ENCODE data around the gene MRPS18A.

Gene MRPS18A

DNA sequence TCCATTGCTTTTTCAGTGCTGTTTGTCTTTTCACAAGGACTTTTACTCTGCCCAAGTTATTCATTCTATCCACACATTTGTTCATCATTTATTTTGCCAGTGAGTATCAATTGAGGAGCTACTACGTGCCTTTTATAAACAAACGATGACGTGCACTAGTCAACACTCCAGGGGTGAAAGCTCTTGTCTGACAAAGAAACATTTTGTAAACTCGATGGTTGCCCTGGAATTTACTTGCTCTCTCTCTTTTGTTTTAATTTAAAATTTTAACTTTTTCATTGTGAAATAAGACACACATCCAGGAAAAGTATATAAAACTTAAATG is 8.3 kb upstream of the MRPS18A start:
- no peak for DNase-seq

DNA sequence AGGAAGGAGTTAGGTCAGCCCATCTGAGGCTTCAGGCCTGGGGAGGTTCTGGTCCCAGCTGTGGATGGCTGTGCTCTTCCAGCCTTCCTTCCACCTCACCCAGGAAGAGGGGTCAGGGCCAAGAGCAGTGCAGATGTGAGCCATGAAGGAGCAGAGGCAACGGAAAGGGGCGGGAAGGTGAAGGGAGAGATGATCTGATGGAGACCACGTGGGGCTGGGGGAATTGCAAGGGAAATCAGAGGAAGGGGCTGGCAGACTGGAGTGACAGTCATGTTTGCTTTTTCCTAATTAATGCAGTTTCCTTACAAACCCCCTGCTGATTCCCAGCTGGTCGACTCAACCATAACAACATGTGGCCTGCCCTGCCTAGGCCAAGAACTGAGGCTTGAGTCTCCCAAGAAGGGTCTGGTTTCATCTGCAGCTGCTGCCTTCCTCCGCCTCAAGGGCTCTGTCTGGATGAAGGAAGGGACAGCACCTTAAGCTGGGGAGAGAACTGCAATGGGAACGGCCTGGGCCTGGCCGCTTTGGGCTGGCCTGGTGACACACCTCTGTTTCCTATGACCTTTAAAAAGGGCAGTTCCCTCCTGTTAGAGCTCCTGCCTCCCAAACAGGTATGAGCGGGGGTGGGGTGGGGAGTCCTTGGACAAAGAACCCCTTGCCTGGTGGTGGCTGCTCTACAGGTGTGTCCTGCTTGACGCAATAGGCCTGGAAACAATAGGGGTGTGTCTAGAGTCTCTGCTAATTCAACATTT is 7.8 kb upstream of the MRPS18A start:
- DNase-seq: no peak

DNA sequence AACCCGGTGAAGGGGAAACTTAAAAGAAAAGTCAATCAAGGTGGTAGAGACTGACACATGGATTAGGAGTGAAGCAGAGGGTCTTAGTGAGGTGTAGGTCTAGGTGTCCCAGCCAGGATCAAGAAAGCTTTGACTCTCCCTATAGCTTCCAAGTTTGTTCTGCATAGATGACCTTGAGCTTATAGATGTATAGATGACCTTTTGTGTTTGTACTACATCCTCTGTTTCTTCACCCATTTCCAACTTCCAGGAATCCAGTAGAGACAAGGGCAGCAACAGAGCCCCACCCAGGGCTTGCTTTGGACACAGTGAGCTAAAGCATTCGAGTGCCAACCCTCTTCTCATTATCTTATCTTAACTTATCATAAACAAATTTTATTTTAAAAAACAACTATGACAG is 1.8 kb upstream of the MRPS18A start:
- DNase-seq: no peak

DNA sequence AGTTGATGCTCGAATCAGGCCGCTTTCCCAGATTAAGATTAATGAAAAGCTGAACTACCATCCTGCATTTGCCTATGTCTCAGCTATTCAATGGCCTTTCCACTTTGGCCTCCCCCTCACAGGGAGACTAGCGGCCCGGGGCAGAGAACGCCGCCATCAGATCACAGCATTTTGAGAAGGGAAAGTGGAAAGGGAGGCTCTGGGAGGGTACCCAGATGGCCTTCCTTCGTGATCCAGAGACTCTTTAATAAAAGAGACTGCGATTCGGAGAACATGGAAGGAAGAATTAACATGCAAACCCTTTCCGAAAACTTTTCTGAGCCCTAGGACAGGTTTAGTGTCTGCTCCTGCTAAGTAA is 533 bp downstream of the MRPS18A start:
- no peak for DNase-seq

DNA sequence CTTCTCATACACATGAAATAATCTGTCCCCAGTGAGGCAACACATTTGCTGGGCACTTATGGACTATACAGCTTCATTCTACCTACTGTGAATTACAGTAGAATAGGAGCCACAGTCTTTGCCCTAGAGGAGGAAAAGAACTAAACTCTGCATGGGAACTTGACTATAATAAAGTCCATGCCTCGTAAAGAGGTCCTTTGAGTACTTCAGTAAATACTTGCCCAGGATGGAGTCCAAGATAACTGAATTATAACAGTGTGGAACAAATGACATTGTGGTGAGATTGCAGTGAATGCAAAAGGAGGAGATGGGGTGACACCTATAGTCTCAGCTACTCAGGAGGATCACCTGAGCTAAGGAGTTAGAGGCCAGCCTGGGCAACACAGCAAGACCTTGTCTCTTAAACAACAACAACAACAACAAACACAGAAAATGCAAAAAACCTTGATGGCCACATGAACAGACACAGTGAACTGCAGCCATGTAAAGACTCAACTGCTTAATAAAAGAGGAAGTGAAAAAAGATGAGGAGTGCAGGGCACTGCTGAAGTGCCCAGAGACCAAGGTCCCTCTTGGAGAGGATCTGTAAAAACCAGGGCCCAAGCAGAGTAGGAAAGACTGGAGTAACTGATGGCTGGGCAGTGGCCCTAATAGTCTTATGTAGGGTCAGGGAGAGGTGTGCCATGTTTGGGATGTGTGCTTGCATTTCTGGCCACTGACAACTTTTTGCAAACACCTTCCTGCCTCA is 3.7 kb downstream of the MRPS18A start:
- DNase-seq: no peak

DNA sequence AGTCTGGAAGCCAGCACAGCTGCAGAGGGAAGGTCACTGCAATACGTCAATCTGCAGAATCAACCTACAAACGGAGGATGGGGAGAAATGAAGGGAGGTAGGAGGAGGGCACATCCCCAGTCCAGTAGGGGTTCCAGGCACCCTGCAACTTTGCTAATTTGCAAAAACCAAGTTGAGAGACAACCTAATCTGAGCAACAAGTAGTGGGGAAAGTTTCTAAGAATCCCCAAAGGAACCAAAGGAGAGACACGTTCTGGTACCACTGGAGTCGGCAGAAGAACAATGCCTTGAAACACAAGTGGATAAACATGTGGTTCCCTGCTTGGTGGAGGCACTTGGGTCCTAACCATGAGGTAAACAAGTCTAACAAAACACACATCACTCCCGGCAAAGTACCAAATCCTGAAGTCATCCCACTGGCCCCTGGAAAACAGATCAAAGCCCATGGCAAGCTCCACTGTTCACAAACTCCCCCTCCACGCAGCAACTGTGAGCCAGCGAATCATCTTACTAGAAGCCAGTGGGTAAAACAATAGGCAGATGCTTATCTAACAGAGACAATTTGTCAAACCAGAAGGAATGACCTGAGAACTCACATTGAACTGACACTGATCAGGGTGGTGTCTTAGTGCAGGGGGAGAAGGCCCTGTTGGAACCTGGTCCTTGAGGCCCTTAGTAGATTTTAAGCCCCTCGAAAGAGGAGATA is 4.7 kb downstream of the MRPS18A start:
- DNase-seq: no peak

DNA sequence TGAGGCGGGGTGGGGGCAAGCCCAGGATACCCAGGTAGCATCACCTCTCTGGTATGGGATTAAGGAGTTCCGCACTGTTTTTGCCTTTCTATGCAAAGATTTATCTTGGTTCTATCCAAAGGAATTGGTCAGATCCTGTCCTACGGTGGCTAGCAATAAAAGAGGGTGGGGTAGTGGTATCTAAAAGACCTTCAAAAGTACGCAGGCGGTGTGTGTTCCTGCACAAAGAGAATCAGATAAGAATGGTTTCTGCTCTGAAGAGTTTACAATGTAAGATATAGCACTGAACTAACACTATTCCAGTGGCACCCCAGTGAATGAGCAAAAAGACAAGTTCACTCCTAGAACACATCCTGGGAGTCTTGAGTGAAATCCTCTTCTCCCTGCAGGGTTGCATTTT is 6.3 kb downstream of the MRPS18A start:
- no peak for DNase-seq

DNA sequence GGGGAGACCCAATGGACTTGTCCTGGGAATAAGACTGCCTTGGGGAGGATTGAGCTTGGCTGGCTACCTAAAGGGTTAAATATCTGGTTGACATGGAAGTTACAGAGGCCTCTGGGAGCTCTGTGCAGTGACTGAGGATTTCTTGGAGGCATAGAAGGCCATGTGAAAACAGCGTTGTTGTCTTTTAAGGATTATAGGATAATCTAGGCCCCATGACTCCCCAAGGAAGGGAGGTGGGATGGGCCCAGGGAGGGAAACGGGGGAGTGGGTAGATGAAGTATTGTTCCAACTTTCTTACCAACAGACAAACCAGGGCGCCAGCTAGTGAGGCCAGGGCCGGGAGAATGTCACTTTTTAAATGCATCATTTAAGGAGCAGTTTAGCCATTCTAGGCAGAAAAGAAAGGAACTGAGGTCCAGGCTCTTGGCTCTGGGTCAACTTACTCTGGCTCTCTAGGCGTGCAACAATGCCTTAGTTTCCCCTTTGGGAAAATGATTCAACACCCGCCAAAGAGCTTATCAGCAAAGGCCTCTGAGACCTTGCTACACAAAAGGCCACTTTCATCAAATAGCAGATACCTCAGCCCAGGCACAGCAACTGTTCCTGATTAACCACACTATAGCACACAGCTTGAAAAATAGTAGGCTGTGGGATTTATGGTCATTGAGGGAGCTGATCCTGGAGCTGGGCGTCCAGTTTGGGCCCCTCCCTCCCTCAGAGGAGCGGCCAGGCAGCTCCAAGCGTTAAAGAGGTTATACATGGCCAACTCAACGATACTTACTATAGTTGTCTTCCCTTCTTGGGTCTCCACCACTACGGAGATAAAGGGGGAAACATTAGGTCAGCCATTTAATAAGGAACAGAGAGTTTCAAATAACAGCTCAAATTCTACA is 7.0 kb downstream of the MRPS18A start:
- DNase-seq: no peak

DNA sequence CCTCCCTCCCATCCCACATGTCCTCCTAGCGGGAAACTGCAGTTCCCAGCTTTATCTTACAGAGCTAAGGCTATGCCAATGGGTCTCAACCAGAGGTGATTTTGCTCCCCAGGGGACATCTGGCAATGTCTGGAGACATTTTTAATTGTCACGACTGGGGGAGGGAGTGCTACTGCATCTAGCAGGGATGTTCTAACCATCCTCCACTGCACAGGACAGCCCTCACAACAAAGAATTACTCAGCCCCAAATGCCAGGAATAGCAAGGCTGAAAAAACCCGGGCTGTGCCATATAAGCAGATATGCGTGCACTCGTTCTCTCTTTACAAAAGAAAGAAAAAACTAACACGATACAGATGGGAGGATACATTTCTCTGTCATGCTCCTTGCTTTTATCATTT is 8.5 kb downstream of the MRPS18A start:
- DNase-seq: no peak

DNA sequence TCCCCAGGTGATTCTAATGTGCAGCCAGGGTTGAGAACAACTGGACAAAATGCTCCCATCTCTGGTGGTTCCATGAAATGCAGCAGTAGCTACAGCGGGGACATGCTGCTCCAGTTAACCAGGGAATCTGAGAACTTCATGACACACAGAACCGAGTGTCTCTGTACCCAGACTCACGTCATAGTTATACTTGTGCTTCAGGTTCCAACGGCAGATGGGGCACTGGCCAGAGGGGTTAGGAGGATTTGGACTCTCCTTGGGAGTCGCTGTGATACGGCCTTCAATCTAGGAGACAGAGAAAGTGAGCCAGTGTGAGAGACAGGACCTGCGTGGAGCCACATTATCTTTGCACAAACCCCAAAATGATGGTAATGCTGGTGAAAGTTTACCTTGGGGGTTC is 9.2 kb downstream of the MRPS18A start:
- DNase-seq: no peak

DNA sequence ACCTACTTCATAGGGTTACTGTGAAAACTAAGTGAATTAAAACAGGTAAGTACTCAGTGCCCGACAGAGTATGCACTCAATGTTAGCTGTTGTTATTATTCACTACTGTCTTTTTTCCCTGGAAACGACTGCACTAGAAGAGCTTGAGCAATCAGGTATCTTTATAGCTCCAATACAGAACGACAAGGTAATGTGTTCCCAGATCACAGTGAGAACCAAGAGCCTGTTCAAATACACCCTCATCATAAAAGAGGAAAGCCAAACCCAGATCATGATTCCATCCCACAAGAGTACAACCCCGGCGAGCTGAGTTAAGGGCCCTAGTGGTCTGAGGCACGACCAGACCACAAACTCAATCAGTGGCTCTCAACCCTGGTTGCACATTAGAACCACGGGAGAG is 9.8 kb downstream of the MRPS18A start:
- no peak for DNase-seq

DNA sequence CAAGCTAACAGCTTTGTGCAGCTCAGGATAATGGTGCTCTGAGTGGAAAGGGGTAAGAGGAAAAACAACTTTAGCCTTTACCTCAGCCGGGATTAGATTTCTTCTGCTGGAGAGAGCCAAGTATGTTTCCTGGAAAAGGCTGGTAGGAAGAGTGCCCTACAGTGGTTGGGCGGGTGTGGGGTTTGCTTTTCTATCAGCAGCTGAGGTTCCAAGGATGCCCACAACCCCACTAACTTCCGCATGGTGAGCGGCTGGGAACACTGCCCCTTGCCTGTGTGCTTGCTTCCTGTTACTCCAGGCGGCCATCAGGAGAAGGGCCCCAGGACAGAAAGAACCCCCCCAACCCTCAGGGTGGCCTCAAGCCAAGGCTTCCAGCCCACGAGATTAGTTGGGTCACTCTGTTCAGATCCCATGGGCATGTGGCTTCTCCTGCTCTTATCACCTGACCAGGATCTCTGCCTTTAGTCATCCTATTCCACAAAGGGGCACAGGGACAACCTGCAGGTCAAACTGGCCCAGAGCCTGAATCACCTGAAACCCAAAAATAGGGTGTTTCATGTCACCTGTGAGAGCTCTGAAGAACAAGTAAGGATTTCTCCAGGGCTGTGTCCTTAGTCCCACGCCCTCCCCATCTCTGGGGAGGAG is 10.5 kb downstream of the MRPS18A start:
- no peak for DNase-seq

DNA sequence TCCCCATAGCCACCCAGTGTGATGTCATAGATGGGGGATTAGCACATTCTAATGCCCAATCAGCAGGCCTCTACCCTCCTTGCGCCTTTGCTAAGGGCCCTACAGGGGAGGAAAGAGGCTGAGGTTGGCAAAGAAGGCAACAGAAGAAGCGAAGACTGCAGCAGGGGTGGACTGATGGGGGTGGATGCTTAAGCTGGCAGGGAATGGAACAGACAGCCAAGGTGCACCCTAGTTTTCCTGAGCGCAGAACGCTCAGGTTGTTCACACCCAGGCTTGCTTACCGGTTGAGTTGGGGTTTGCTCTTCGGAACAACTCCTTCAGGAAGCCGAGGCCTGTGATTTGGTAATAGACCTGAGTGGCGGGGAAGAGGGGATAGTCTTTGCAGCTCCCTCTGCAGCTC is 12.7 kb downstream of the MRPS18A start:
- DNase-seq: no peak

DNA sequence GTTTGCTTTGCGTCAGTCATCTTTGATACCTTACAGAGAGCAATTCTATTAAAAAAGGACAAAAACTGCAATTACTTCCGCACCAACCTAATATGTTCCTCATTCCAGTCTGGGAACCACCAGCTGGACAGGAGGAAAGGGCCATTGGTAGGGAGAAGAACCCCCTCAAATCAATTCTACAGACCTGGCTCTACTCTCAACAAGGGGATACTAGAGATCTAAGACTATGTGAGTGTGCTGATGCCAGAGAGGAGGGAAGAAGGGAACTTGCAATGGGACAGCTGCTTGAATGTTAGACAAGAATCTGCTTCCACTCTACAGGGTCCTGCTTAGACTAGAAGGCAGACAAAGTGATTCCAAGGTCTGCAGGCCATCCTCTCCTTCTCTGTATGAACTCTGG is 13.3 kb downstream of the MRPS18A start:
- DNase-seq: no peak

DNA sequence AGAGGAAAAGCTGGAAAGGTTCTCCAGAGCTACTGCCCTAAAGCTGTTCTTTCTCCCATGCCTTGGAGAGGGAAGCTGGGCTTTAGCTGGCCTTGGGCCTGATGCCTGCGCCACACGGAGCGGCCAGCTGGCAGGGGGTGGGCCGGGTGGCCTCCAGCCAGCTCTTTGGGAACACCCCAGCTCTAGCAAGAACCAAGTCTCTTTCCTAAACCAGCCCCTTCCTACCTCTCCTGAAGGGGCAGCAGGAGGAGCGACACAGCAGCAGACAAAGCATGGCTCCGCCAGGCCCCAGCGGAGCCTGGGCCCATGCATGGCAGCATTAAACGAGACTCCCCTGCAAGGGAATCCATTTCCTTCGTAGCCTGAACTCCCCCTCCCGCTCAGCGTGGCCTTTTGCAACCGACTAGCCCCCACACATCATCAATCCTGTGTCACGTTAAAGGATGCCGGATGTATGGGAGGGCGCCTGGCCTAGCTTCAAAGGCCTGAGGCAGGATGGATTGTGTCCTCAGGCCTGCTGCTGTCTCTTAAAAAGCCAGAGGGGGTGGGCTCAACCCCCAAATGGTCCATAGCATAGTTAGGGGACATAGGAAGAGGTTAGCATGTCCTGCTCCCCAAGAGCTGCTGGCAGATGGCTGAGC is 14.0 kb downstream of the MRPS18A start:
- no peak for DNase-seq

DNA sequence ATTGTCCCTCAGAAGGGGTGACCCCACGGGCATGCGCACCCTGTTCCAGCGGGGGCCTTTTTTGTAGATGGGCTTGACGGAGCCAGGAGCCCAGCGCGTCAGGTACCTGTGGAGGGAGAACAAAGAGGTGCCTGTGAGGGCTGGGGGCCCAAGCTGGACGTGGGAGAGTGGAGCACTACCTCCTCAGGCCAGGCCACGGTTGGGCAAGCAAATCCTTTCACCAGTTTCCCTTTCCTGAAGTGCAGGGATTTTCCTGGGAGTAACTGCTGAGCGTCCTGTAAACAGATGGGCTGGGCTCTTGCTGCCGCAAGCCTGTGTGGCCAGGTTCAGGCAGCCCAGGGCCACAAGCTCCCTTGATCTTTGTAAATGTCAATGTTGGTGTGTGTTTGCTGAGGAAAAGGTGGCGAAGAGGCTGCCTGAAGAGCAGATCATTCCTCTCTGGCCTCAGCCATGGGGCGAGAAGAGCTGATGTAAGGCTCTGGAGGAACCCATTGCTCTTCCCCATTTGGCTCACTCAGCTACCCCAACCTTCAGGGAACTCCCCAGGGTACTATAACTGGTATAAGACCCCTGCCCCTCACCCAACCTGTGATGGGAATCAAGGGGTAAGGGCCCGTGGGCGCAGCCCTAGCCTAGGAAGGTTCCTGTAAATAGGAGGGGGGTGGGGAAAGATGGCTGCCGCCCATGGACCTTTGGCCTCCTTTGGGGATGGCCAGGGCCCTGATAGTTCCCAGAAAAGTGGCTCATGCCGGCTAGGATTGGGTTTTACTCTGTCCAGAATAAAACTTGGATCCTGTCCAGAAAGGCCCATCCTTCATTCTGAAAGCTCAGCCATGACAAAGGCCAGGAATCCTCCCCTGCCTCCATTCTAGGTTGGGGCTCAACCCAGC is 15.5 kb downstream of the MRPS18A start:
- no peak for DNase-seq

DNA sequence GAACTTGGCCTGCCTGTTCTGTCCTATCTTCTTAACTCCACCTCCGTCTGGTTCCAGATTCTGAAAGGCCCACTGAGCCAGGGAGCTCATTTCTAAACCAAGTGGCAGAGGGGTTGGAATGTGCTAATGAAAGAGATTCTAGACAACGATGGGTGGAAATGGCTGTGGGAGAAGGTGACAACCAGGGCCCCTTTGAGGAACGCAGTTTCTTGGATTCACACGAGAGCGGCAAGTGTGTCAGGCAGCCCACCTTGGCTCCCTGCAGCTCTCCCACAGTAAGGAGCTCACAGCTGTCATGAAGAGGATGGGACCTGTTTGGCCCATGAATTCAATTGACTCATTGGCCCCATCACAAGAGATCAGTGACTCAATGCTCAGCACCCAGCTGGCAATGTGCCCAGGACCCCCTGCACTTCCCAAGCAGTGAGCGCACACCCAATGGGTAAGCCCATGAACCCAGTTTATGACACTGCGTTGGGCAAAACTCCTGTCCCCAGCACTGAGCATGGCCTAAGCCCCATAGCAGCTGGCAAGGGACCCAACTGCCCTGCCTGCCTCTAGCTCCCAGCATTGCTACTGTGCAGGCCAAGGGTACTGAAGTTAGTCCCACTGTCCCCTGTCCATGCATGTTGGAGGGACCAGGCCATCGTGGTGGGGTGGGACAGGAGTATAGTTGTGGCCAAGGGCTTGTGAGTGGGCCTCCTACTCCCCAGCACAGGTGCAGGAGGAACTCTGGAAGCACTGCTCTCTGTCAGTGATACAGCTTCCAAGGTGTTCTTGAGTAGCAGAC is 16.4 kb downstream of the MRPS18A start:
- no peak for DNase-seq

DNA sequence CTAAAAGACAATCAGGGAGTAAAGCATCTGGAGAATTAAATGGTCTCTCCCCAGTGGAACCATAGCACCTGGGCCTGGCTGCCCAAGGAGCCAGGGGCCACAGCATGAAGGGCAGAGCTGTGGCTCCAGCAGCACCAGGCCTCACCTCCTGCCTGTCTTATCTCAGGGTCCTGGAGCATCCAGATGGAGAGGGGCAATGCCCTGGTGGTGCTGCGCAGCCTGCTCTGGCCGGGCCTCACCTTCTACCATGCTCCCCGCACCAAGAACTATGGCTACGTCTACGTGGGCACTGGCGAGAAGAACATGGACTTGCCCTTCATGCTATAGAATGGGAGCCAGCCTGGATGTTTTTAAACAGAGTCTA is 17.0 kb downstream of the MRPS18A start:
- no peak for DNase-seq

DNA sequence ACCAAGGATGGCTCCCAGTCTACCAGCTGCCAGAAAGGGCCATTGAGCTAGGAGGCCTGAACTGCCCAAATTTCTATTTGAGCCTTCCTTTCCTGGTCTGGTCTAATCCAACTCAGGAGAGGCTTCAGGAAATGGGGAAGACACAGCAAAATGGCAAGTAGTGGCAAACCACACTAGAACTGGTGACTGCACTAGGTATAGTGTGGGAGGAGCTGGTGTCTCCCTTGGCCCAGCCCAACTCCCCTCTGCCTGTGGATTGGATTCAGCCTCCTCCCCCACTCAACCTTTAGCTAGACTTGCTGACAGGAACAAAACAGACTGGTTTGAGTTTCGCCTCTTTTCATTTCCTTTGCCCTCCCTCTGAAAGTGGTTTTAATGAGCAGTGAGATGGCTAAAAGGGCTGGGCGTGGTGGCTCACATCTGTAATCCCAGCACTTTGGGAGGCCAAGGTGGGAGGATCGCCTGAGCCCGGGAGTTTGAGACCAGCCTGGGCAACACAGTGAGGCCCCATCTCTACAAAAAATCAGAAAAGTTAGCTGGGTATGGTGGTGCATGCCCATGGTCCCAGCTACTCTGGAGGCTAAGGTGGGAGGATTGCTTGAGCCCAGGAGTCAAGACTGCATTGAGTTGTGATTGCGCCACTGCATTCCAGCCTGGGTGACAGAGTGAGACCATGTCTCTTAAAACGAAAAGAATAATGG is 17.5 kb downstream of the MRPS18A start:
- DNase-seq: no peak
